H4 (cell line): Measurements from ENCODE around the gene CHI3L1. TPM values are rescaled to one million over a fixed set of nuclear protein-coding genes. Genes with fewer than 3 reads are reported as not detected.
A peak's percentile ranks its signal among the peaks of the same experiment; 100 is the strongest.
"Not testable (repeated sequence)": the region's sequence is repeated elsewhere in the genome, so short reads cannot be mapped to it uniquely, and the experiment has no call there.

ENCODE experiments used
- DNase-seq: peaks from one replicate; pipeline ENCODE4 v3.0.0-alpha.2; 2015; ENCODE audit warnings: low spot score
- total RNA-seq: library from RNA; depleted of rRNA; stranded (reverse); fragments of >200 nt; shearing (Covaris generic); gene quantifications from 2 replicates; pipeline ENCODE4 v1.2.3, GENCODE V29; 2014; rRNA removed

CHI3L1 gene
- total RNA-seq: not detected in 2 replicates

DNA sequence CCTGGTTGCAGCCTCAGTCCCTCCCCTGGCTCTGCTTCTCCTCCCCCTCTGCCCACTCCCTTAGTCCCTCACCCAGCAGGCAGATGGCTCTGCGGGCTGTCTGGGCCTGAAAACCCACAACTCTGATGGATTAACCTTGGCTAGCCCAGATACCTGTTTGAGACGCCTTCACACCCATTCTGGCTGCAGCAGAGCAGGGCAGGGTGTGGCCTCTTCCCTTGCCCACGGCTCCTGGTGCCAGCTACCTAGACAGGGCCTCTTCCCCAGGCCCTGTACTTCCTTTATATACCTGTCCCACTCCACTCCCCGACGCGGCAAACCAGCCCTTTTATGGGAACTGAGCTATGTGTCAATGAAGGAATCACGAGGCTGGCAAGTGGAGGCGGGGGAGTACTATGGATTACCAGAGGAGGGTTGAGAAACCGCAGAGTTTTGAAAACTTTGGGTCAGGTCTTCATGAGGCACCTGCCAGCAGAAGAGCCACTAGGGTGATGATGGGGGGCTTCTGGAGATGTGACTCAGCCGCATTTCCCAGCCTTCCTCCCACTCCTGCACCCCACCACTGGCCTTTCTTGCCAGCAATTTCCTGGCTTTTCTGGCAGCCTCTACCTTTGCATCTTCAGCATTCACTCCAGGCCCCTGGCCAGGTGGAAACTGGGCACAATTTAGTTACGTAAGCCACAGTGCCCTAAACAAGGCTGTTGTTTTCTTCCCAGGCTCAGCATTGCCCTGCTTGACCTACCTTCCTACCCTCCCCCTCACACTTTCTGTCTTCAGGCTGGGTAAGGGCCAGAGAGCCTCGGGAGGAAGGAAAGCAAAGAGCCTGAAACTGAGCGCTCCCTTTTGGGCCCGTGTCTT, at the start of gene CHI3L1:
CHI3L1 (minus strand) TSS at position 259 of the 858 bp plus-strand sequence; CDS start at position 178, 81 bp downstream.
- no peak for DNase-seq

DNA sequence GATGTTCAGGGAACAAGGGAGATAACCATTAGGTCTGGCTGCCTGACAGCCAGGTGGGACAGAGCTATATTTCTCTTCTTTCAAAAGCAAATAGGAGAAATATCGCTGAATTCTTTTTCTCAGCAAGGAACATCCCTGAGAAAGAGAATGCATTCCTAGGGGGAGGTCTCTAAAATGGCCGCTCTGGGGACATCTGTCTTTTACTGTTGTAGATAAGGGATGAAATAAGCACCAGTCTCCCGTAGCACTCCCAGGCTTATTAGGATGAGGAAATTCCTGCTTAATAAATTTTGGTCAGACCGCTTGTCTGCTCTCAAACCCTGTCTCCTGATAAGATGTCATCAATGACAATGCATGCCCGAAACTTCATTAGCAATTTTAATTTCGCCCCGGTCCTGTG, 48.4 kb upstream of the CHI3L1 start:
- DNase-seq: not testable (repeated sequence)

DNA sequence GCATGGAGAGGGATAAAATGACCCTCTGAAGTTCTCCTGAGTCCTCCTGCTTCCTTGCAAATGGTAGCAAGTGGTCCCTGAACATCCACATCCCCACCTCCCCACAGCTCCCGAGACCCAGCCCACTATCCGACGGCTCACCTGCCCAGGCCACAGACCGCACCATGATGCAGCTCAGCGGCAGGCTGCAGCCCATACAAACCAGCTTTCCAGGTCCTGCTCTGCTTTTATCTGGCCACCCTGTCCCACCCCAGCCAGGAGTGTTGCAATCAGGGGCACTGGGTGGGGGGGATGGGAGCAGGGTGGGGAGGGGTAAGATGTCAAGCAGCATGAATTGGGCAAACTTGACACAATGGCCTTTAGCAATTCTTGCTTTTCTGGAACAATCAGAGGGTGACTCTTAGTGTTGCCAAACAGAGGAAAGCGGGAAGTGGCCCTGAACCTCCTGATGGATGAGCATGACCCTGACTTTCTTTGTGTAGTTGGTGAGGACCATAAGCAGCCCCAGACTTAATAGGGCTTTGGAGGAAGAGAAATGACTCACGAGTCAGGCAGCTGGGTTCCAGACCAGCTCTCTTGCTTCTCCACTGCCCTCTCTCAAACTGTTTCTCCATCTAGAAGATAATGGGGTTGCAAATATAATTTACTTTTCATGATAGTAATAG, 43.1 kb upstream of the CHI3L1 start, which contains the start of gene CHIT1:
CHIT1 (minus strand) TSS at position 203 of the 665 bp plus-strand sequence; CDS start at position 166, 37 bp downstream.
- DNase-seq: no peak

DNA sequence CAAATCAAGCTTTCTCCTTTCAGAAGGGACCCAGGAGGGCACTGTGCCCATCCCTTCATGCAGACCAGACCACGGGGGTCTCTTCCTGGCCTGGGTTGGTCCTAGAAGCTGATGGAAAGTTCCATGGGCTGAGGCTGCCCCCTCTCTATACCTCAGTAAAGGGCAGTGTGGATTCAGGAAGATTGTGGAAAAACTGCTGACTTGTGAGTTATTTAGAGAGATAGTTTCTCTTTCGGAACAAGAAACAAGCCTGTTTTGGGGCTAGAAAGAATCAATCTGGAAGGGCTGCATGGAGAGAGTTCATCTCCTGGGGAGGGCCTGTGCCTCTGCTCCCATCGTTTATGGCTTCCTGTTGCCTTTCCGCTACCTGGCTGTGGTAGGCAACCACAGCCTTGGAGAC, 42.2 kb upstream of the CHI3L1 start:
- no peak for DNase-seq

DNA sequence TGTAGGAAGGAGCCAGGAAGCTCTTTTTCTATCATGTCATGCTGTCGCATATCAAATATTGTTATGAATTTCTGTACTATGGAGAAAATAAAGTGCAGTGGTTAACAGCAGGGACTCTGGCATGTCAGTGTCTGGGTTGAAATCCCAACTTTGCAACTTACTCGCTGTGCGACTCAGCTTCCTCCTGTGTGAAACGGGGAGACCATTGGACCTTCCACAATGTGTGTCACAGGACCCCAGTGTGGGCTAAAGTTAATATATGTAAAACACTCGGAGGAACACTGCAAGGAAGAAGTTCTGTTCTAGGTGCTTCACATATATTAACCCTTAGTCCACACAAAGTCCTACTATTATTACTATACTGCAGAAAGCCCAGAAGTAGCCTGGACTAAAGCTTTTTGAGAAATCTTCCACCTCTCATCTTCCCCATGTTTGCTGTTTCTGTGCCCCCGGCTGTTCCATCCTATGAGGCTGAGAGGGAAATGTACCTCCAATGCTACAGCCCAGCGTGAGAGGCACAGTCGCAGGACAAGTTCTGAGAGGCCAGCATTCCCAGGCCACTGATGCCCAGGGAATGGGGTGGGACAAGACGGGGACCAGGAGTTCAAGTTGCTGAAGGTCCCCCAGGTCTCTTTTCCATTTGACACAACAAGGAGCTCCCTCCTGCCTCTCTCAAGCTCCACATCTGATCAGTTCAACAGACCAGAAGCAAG, 41.0 kb upstream of the CHI3L1 start:
- DNase-seq: no peak

DNA sequence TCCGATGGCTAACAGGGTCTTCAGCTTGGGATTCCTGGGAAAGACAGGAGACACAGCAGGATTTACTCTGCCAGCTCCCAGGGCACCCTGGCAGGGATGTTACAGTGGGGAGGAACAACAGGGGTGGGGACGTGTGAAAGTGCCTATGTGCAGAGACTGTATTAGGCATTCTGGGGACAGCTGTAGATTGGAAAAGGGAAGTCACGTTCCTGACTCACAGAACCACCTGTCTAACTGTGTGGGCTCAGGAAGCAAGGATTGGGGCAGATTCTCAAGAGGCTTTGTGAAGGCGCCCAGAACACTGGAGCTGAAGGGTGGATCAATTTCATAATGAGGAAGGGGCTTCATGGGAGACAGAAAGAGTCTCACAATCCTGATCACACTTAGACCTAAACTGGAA, 38.6 kb upstream of the CHI3L1 start:
- no peak for DNase-seq

DNA sequence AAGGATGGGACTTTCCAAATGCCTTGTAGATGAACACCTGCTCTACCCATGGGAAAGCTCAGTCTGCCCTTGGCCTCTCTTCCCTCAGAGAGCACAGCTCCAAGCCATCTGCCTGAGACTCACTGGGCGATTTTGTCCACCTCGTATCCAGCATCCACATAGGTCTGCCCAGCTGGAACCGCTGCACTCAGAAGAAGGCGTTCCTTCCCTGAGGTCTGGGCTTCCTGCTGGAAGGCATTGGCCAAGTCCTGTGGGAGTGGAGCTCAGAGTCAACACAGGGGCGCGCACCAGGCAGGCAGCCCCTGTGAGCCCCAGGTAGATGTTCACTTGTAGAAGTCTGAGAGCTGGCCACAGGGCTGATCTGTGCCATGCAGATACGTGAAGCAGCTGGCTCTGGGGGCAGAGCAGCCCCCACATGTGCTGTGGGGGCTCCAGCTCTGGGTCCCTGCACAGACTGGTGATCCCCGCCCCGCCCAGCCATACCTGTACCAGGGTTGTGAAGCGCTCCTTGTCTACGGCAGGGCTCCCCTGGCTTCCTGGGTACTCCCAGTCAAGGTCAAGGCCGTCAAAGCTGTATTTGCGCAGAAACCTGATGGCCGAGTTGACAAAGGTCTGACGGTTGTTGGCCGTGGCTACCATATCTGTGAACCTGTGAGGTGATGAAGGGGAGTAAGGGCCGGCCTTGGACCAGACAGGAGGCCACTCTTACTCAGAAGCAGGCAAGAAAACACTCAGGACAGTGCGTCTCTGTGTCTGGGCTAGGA, 36.7 kb upstream of the CHI3L1 start:
- DNase-seq: no peak

DNA sequence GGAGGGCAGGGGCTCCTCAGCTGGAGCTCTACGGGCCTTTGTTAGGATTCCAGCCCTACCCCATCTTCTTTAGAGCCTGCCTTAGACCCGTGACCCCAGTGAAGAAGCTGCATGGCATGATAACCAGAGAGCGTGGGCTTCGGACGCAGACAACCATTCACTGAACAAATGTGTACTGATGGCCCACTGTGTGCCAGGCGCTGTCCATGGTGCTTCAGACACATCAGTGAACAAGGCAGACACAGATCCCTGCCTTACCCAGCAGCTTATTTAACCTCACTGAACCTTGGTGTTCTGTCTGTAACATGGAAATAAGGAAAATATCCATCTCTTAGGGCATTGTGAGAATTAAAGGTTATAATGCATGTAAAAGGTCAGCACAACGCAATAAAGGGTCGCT, 33.4 kb upstream of the CHI3L1 start:
- no peak for DNase-seq

DNA sequence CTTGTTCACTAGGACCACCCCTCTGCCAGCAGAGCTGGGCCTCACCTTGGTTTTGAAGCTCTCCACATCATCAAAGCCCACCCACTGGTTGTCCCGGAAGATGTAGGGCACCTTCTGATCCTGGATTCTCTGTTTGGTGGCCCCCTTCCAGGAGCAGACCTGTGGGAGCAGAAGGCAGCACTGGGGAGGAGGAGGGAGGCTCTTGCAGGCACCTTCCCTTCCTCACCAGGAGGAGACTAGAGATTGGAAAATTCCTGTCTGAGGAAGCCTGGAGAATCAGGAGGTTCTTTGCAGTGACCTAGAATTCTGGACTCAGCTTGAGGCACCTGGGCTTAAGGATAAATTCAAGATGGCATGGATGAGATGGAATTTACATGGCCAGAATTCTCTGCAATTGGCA, 32.7 kb upstream of the CHI3L1 start:
- DNase-seq: no peak

DNA sequence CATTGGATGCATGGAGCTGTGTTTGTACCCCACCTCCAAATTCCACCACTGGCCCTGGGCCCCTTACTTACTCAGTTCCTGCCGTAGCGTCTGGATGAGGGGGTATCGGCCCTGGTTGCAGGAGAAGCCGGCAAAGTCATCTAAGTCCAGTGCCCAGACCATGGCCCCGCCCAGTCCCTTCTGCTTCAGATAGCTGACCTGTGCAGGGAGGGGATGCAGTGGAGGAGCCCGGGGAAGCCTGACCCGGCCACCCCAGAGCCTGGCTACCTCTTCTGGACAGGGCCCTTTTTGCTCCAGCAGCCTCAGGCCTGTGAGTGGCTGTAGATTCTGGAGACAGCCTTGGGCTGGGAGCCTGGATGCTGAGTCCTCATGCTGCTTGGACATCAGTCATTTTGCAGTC, 31.2 kb upstream of the CHI3L1 start:
- no peak for DNase-seq

DNA sequence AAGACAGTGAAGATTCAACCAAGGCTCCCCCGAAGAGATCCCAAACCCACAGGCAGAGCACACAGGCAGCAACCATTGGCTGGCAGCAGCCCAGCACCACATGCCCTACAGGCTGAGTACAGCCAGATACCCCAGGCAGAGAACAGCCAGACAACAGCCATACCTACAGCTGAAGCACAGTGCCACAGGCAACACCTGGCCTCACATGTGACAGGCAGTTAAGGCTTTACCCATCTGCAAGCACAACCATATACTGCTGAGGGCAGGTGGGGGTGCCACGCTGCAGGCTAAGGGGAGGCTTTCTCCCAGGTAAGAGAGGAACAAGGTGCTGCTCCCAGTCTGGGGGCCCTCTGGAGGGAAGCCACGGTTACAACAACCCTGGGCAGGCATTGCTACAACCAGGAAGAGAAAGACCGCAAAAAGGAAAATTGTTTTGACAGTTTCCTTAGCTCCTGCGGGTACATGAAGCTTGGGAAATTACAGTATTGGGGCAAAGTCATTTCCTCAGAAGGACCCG, 30.7 kb upstream of the CHI3L1 start:
- DNase-seq: no peak

DNA sequence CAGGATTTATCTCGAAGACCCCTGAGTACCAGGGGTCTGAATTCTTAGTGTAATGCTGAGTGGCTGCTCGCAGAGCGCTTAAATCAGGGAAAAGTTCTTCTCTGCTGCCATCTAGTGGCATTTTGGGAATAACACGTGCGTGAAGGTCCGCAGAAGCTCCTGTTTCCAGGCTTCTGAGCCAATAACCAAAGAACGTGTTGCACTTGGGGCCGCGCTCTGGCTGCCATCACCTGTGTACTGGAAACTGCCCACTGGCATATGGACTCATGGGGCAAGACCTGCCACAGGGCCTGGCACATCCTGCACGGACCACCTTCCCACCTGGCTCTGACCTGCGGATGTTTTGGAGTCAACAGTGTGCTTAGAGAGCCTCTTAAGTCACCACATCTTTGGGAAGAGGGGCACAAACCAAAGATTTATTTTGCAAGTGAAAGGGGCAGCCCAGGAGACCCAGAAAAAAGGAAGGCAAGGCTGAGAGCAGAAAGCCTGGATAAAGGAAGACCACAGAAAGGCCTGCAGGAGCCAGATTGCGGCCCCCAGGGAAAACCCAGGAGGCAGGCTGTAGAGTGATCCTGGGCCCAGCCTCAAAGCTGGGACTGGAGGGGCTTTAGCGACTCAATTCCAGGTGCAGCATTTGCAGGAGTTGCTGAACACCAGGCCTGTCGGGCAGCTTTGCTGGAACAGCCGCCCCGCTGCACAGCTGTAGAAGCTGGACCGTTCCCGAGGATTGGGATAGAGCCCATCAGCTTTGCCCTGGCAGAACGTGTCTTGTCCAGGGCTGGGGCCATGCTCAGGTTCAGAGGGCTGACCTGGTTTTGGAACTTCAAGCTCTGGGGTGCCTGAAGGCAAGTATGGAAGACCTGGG, 30.0 kb upstream of the CHI3L1 start:
- peak; percentile 50 for DNase-seq

DNA sequence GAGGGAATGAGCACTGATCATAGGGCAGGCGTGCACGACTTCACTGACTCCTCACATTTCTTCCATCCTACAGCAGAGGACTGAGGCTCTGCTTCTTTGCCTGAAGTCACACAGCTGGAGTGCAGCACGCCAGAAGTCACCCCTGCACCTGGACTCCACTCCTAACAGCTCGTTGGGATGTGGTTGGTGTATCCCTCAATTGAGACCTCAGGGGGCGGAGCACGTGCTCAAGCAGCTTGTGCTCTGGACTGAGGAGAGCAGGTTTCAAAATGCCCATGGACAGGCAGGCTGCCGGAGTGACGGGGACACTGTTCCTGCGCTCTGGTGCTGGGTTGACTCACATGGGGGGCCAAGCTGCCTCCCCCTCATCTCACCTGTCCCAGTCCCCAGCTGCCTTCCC, 29.1 kb upstream of the CHI3L1 start:
- DNase-seq: no peak

DNA sequence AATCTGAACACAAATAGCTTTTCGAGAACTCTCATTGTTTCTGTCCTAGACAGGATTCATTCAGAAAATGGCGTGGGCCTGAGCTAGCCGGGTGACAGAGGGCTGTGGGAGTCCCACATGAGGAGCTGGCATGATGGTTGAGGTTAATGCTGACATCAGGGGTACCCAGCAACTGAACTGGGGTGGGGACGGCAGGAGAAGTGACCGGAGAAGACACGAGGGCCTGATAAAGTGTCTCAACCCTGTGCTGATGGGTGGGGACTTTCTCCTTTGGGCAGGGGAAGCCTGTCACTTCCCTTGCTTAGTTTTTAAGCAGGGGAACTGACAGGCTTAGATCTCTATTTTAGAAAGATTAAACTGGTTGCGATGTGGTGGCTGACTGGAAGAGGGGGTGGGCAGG, 28.4 kb upstream of the CHI3L1 start:
- no peak for DNase-seq

DNA sequence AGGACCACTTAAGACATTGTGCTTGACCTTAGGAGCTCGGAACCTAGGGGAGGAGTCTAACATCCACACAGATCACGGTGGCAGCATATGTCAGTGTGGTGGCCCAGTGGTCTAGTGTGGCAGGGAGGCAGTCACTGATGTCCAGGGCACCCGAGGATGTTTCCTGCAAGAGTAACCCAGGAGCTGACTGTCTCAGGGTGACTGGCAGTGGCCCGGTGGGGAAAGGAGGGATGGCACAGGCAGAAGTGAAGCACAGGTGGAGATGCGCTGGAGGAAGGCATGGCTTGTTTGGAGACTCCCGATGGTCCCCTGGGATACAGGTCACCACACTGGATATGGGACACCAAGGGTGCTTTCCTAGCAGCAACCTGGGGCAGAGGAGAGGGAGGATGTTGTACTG, 26.6 kb upstream of the CHI3L1 start:
- no peak for DNase-seq

DNA sequence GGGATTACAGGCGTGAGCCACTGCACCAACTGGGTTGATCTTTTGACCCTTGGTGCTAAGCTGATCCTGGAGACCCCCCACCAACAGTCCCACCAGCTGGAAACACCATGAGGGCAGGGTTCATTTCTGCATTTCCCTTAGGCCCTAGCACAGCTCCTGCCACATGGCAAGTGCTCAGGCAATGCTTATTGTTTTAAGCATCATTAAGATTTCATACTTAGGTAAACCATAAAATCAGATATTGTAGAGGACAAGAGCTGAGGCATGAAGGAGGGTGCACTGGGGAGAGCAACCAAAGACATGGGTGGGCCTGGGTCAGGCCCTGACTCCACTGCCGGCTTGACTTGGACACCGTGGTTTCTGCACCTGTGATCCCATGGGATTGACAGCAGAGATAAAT, 25.3 kb upstream of the CHI3L1 start:
- no peak for DNase-seq

DNA sequence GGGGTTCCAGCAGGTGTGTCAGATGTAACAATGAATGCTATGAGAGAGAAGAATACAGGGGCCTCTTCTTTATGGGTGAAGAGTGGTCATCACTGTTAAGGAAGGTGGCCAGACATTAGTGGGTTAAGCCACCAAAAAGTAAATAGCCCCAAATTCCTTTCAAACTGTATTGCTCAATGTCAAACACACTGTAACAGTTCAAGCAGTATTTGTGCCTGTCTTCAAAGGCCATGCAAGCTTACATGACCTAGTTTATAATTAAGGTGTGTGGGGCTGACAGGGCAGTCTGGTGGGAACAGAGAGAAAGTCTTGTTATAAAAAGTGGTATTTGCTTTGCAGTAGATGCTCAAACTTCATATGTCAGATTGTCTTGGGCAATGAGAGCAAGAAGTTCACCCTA, 24.5 kb upstream of the CHI3L1 start:
- DNase-seq: no peak

DNA sequence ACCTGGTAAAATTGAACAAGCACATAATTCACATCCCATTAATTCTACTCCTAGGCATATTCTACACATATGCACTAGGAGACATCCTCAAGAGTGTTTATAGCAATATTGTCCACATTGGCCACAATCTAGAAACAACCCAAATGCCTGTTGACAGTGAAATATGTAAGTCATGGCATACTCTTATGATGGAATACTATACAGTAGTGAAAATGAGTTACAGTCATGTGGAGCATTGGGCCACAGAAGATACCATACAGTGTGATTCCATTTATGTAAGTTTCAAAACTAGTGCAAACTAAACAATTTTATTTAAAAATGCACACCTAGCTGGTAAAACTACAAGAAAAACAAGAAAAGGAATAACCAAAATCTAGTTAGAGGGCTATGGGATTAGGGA, 23.8 kb upstream of the CHI3L1 start:
- DNase-seq: no peak

DNA sequence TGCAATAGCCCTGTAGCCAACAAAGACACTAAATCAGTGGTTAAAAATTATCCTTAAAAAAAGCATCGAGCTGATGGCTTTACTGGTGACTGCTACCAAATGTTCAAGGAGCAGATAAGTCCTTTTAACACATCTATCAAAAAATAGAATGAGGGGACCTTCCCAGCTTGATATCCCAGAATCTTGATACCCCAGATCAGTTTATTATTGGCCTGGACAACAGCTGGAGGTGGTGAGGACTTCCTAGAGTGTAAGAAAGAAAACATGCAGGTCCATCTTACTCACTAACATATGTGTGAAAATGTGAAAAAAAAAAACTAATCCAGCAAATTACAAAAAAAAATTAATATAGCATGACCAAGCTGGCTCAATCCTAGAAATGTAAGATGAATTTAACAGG, 21.7 kb upstream of the CHI3L1 start:
- no peak for DNase-seq

DNA sequence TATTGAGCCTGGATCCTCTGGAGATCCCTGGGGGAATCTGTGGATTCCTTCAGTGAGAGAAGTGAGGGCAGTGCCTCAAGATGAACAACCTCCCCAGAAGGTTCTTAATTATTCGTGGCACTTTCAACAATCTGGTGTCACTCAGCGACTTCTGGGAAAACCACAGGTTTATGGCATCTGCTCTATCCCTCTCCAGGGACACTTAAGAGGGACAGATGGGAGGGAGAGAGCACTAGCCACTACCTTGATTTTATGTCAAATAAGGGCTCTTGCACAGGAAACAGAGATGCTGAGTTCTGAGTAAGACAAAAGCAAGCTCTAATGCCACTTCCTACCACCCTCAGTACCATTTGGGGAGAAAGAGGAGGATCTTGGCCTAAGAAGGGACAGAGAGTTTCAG, 21.2 kb upstream of the CHI3L1 start:
- DNase-seq: no peak
